Activated naive CD4-positive, alpha-beta T cell treated with anti-CD3 and anti-CD28 coated beads, Interleukin-2, amount 50 U/mL, for 24 hours (primary cell): ENCODE data around the gene RNLS.
"Not testable (repeated sequence)": the region's sequence is repeated elsewhere in the genome, so short reads cannot be mapped to it uniquely, and the experiment has no call there.

Experiments used
- H3K27ac Mint-ChIP-seq: one replicate; pipeline ENCODE4 v1.8.0; 2021; ENCODE audit warnings: mild to moderate bottlenecking, mixed read lengths
- H3K27me3 Mint-ChIP-seq: one replicate; pipeline ENCODE4 v1.8.0; 2021; ENCODE audit warnings: mixed read lengths
- H3K36me3 Mint-ChIP-seq: one replicate; pipeline ENCODE4 v1.8.0; 2021; ENCODE audit warnings: mixed read lengths
- H3K4me1 Mint-ChIP-seq: one replicate; pipeline ENCODE4 v1.8.0; 2021; ENCODE audit warnings: mixed read lengths
- H3K4me3 Mint-ChIP-seq: one replicate; pipeline ENCODE4 v1.8.0; 2021; ENCODE audit warnings: mild to moderate bottlenecking, mixed read lengths
- H3K9me3 Mint-ChIP-seq: one replicate; pipeline ENCODE4 v1.8.0; 2021; ENCODE audit warnings: mixed read lengths

RNLS gene

GRCh38 chr10:88317099-88317498 is 266.0 kb downstream of the RNLS start:
- H3K9me3 Mint-ChIP-seq: peaks cover 23% of the 10 kb centered on the region
- peaks cover 15% of the 10 kb centered on the region for H3K36me3 Mint-ChIP-seq
- H3K27ac Mint-ChIP-seq: no peak overlapping the region
- peaks cover 5% of the 10 kb centered on the region for H3K4me1 Mint-ChIP-seq
- H3K4me3 Mint-ChIP-seq: no peak overlapping the region
- no peaks in the 10 kb centered on the region for H3K27me3 Mint-ChIP-seq

DNA sequence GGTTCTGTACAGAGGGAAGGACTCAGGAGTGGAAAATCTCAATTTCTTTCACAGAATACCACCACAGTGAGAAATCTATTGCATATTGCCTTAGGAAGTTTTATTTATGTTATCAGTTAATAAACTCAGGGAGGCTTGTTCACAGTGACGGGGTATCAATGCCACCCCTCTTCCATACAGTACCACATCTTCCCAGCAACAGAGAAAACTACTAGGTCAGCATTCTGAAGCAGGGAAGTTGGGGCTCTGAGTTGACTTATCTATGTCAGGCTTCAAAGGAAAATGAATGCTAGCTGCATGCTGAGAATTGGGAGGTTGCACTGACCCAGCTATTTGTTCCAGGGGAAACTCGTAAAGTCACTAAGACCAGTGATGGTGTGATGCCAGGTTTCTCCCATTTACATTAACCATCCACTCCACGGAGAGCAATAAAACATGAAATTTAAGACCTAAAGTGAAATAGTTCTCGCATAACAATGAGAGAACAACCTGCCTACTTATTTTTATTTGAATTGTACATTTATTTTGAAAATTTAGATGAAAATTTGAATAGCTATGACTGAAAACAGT is 266.7 kb downstream of the RNLS start:
- H3K27ac Mint-ChIP-seq: no peak overlapping the region
- peaks cover 15% of the 10 kb centered on the region for H3K36me3 Mint-ChIP-seq
- peaks cover 5% of the 10 kb centered on the region for H3K4me1 Mint-ChIP-seq
- no peaks in the 10 kb centered on the region for H3K27me3 Mint-ChIP-seq
- H3K4me3 Mint-ChIP-seq: no peak overlapping the region
- peaks cover 22% of the 10 kb centered on the region for H3K9me3 Mint-ChIP-seq

DNA sequence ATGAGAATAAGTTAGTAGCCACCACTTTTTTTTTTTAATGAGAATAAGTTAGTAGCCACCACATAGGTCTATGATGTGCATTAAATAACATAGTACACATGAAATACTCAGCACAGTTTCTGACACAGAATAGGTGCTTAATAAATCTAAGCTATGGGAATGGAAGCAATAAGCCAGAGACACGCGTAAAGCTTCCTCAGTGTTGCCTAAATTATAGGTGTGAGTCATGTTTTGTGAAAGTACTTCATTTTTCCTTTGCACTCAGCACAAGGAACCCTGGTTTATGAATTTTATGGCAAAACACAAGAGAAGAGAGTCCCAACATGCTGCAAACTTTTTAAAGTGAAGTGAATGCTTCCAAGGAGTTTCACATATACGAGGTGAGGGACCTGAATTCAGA is 267.4 kb downstream of the RNLS start:
- H3K36me3 Mint-ChIP-seq: peaks cover 13% of the 10 kb centered on the region
- no peak overlapping the region for H3K4me3 Mint-ChIP-seq
- no peak overlapping the region for H3K27ac Mint-ChIP-seq
- H3K9me3 Mint-ChIP-seq: peaks cover 17% of the 10 kb centered on the region
- no peaks in the 10 kb centered on the region for H3K27me3 Mint-ChIP-seq
- H3K4me1 Mint-ChIP-seq: peaks cover 5% of the 10 kb centered on the region

- peaks cover 5% of the 10 kb centered on the region for H3K4me1 Mint-ChIP-seq
- no peak overlapping the region for H3K27ac Mint-ChIP-seq
- H3K27me3 Mint-ChIP-seq: no peaks in the 10 kb centered on the region
- peaks cover 8% of the 10 kb centered on the region for H3K36me3 Mint-ChIP-seq
- peaks cover 6% of the 10 kb centered on the region for H3K9me3 Mint-ChIP-seq
- no peak overlapping the region for H3K4me3 Mint-ChIP-seq
Measured at GRCh38 chr10:88314362-88314761, 268.8 kb downstream of the RNLS start.

GRCh38 chr10:88313878-88314277 is 269.2 kb downstream of the RNLS start:
- Mint-ChIP-seq H3K27me3 (no peaks in the 10 kb centered on the region), H3K4me1 (peaks cover 5% of the 10 kb centered on the region), H3K36me3 (peaks cover 5% of the 10 kb centered on the region), H3K27ac (no peak overlapping the region), H3K9me3 (peaks cover 1% of the 10 kb centered on the region), H3K4me3 (no peak overlapping the region)

- no peak overlapping the region for H3K4me3 Mint-ChIP-seq
- H3K27me3 Mint-ChIP-seq: no peaks in the 10 kb centered on the region
- H3K36me3 Mint-ChIP-seq: peaks cover 4% of the 10 kb centered on the region
- H3K27ac Mint-ChIP-seq: no peak overlapping the region
- peaks cover 5% of the 10 kb centered on the region for H3K4me1 Mint-ChIP-seq
- H3K9me3 Mint-ChIP-seq: no peaks in the 10 kb centered on the region
Measured at GRCh38 chr10:88312855-88313254, 270.3 kb downstream of the RNLS start.

DNA sequence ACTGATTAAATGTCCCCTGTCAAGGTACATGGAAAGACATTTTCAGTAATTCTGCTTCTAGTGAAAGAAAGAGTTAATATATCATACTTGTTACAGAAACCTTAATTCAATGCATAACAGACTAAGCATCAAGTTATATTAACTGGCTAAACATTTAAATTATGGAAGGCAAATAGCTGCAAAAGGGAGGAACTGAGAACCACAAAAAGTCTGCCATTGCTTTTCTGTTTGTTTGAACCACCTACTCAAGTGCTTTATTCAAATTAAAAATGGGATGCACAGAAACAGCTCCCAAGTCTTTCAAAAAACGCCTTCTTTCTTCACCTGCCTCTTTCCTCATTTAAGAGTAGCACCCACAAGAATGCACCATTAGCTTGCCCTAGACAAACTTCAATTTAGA is 271.9 kb downstream of the RNLS start:
- Mint-ChIP-seq H3K27me3 (no peaks in the 10 kb centered on the region), H3K4me1 (peaks cover 5% of the 10 kb centered on the region)

DNA sequence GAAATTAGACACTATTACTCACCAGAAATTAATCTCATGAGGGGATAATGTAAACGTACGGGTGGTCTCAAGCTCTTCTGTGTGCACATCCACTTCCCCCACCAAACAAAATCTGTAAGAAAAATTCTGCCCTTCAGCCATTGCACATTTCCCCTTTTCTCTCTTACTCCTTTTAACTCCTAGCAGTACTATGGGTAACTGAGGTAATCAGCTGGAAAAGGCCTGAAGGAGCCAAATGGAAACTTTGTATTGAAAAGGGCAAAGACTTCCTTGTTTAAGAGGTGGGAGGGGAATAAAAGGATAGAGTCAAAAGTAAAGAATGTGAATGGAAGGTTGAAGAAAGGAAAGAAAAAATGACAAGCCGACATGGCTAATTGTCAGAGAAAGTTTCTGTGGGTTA is 273.8 kb downstream of the RNLS start:
- no peaks in the 10 kb centered on the region for H3K4me1 Mint-ChIP-seq
- no peaks in the 10 kb centered on the region for H3K27me3 Mint-ChIP-seq
- H3K36me3 Mint-ChIP-seq: peaks cover 3% of the 10 kb centered on the region
- no peak overlapping the region for H3K4me3 Mint-ChIP-seq
- peaks cover under 1% of the 10 kb centered on the region for H3K9me3 Mint-ChIP-seq
- no peak overlapping the region for H3K27ac Mint-ChIP-seq

More for the DNA sequence above, 271.9 kb downstream of the RNLS start:
- peaks cover 3% of the 10 kb centered on the region for H3K36me3 Mint-ChIP-seq
- H3K27ac Mint-ChIP-seq: no peak overlapping the region
- H3K4me3 Mint-ChIP-seq: no peak overlapping the region
- H3K9me3 Mint-ChIP-seq: no peaks in the 10 kb centered on the region

DNA sequence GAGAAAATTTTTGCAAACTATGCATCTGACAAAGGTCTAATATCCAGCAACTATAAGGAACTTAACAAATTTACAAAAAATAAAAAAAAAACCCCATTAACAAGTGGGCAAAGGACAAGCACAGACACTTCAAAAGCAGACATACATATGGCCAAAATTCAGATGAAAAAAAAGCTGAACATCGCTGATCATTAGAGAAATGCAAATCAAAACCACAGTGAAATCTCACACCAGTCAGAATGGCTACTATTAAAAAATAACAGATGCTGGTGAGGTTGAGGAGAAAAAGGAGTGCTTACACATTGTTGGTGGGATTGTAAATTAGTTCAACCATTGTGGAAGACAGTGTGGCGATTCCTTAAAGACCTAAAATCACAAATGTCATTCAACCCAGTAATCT is 274.8 kb downstream of the RNLS start:
- not testable (repeated sequence) for H3K27ac Mint-ChIP-seq, H3K27me3 Mint-ChIP-seq, H3K9me3 Mint-ChIP-seq, H3K4me1 Mint-ChIP-seq, H3K36me3 Mint-ChIP-seq, H3K4me3 Mint-ChIP-seq

GRCh38 chr10:88299787-88300186 is 283.3 kb downstream of the RNLS start:
- Mint-ChIP-seq H3K27ac (no peak overlapping the region), H3K4me1 (peaks cover 15% of the 10 kb centered on the region), H3K36me3 (no peaks in the 10 kb centered on the region), H3K9me3 (peaks cover 4% of the 10 kb centered on the region), H3K27me3 (no peaks in the 10 kb centered on the region), H3K4me3 (no peak overlapping the region)

- H3K36me3 Mint-ChIP-seq: no peaks in the 10 kb centered on the region
Measured at GRCh38 chr10:88297103-88297502, 286.0 kb downstream of the RNLS start.

DNA sequence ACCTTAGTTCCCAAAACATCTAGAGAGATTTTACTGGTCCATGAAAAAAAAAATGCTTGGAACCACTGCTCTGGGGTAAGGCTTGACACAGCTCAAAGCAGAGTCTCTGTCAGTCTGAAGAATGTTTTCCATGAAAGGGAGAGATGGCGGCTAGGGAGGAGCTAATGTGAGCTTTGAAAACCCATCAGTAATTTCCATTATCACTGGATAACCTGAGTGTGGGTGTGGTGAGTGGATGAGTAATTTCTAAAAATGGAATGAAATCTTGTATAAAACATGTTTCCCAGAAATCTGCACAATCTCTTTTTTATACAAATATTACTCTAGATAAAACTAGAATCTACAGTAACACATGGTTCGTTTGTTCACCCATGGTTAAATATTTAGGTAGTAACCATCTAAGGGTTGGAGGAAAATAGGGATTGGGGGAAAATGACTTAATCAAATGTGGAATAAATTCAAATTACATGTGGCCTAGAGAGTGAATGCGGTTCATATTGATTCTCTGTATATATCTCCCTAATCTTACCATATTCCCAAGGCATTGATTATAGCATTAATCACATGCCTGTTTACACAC is 289.4 kb downstream of the RNLS start:
- Mint-ChIP-seq H3K27ac (no peak overlapping the region), H3K4me3 (no peak overlapping the region)

More at GRCh38 chr10:88297103-88297502, 286.0 kb downstream of the RNLS start:
- H3K4me3 Mint-ChIP-seq: no peak overlapping the region
- no peaks in the 10 kb centered on the region for H3K9me3 Mint-ChIP-seq
- peaks cover 18% of the 10 kb centered on the region for H3K4me1 Mint-ChIP-seq
- H3K27ac Mint-ChIP-seq: no peak overlapping the region
- H3K27me3 Mint-ChIP-seq: no peaks in the 10 kb centered on the region

GRCh38 chr10:88293073-88293472 is 290.0 kb downstream of the RNLS start:
- H3K4me3 Mint-ChIP-seq: no peak overlapping the region
- peaks cover 8% of the 10 kb centered on the region for H3K4me1 Mint-ChIP-seq
- H3K27me3 Mint-ChIP-seq: no peaks in the 10 kb centered on the region
- no peaks in the 10 kb centered on the region for H3K9me3 Mint-ChIP-seq
- no peaks in the 10 kb centered on the region for H3K36me3 Mint-ChIP-seq
- H3K27ac Mint-ChIP-seq: no peak overlapping the region

More for the DNA sequence above, 289.4 kb downstream of the RNLS start:
- Mint-ChIP-seq H3K4me1 (peaks cover 8% of the 10 kb centered on the region), H3K9me3 (no peaks in the 10 kb centered on the region), H3K36me3 (no peaks in the 10 kb centered on the region), H3K27me3 (no peaks in the 10 kb centered on the region)

DNA sequence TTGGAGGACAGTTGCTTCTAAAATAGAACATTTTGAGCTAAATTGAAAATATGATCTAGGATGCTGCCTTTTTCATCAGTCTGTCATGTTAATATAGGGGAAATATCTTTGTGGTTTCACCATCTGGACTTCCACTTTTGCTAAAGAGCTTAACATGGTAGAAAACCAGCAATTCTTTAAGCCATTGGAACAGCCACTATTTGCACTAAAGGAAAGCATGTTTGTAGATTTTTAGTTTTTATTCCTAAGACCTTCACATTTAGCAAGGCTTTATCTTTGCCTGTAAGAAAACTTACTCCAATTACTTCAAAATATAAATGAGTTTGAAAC is 291.0 kb downstream of the RNLS start:
- no peaks in the 10 kb centered on the region for H3K27me3 Mint-ChIP-seq
- peaks cover 8% of the 10 kb centered on the region for H3K4me1 Mint-ChIP-seq
- H3K36me3 Mint-ChIP-seq: no peaks in the 10 kb centered on the region
- H3K9me3 Mint-ChIP-seq: no peaks in the 10 kb centered on the region
- no peak overlapping the region for H3K27ac Mint-ChIP-seq
- no peak overlapping the region for H3K4me3 Mint-ChIP-seq

DNA sequence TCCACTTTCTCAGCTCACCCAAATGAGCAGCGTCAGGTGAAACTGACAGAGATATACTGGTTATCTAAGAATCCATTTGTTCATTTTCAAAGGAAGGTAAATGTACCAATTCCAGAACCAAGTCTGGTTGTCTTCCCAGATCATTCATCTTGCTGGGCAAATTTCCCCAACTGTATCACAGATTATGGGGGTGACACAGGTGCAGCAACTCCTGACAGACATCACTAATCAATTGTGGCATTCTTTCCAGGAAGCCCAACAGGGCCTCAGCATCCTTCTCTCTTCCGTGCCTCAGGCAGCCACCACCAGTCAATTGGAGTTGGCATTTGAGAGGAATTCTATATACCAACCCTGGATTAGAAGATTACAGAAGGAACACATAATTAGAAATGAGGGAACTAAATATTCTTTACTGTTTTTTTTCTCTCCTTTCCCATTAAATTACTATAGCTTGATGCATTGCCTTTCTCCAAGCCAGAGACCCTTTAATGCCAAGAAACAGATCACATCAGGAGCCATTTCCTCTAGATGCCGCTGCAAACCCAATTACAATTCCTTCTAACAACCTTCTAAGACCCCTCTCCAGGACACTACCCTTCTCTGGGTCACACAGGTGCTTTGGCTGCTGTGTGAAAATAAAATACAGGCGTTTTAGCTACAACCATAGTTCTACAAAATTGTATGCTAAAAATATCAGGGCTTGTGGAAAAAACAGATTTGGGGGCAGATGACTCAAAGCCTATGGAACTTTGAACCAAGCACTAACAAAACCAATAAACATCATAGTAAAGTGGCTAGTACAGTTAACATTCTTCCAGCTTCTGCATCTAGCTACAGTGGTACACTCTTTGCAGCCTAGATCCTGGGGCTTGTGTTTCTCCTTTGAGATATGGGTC is 291.6 kb downstream of the RNLS start:
- H3K4me3 Mint-ChIP-seq: no peak overlapping the region
- no peaks in the 10 kb centered on the region for H3K9me3 Mint-ChIP-seq
- no peaks in the 10 kb centered on the region for H3K27me3 Mint-ChIP-seq
- H3K27ac Mint-ChIP-seq: no peak overlapping the region
- H3K36me3 Mint-ChIP-seq: no peaks in the 10 kb centered on the region
- peaks cover 5% of the 10 kb centered on the region for H3K4me1 Mint-ChIP-seq

DNA sequence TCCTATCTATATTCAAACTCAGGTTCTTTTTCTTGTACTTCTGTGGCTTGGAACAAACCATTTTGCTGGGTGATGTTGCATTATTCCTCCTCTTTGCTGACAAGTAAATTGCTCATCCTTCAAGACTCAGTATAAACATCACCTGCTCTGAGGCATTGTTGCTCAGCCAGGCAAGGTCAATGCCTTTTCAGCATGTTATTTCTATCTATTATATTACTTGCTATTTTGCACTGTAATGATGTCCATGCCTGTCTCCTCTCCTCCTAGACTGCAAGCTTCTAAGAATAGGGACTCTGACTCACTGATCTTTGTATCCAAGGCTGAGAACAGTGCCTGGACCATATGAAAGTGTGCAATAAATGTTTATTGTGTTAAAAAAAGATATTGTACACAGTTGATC is 293.8 kb downstream of the RNLS start:
- H3K27ac Mint-ChIP-seq: no peak overlapping the region

More for the DNA sequence above, 293.8 kb downstream of the RNLS start:
- H3K4me1 Mint-ChIP-seq: peaks cover 4% of the 10 kb centered on the region
- H3K4me3 Mint-ChIP-seq: no peak overlapping the region
- no peaks in the 10 kb centered on the region for H3K9me3 Mint-ChIP-seq
- H3K36me3 Mint-ChIP-seq: no peaks in the 10 kb centered on the region
- H3K27me3 Mint-ChIP-seq: no peaks in the 10 kb centered on the region
